Choroid plexus epithelial cell (primary cell): ENCODE measurements around the gene RPS3A.
"Not testable (repeated sequence)": the region's sequence is repeated elsewhere in the genome, so short reads cannot be mapped to it uniquely, and the experiment has no call there.

Source experiments
- DNase-seq: peaks from one replicate; pipeline ENCODE4 v3.0.0-alpha.2; 2010; ENCODE audit warnings: low read depth
- H3K4me3 ChIP-seq: 2 replicates; pipeline ENCODE4 v1.5.1; 2011; ENCODE audit warnings: low read depth, mild to moderate bottlenecking, control low read depth, low read length, moderate library complexity
- CTCF ChIP-seq: conservative IDR thresholded peaks from 2 replicates; pipeline ENCODE4 v1.5.1; 2011; ENCODE audit warnings: low read depth, mild to moderate bottlenecking, control low read depth, inconsistent platforms, low read length, moderate library complexity

The RPS3A gene

GRCh38 chr4:151114338-151114737 is 14.9 kb downstream of the RPS3A start:
- TF ChIP-seq CTCF: no peak
- DNase-seq: no peak
- H3K4me3 ChIP-seq: no peak overlapping the region

GRCh38 chr4:151114986-151115385 is 15.6 kb downstream of the RPS3A start:
- no peak for TF ChIP-seq CTCF
- DNase-seq: peak; percentile 39
- H3K4me3 ChIP-seq: no peak overlapping the region

GRCh38 chr4:151117371-151117962 is 18.0 kb downstream of the RPS3A start:
- H3K4me3 ChIP-seq: no peak overlapping the region
- peak; percentile 78 for TF ChIP-seq CTCF
- peak; percentile 84 for DNase-seq

- no peak for TF ChIP-seq CTCF
- no peak for DNase-seq
- H3K4me3 ChIP-seq: no peak overlapping the region
Observed at GRCh38 chr4:151129796-151130195, 30.4 kb downstream of the RPS3A start.

GRCh38 chr4:151133311-151133710 is 33.9 kb downstream of the RPS3A start:
- TF ChIP-seq CTCF: no peak
- H3K4me3 ChIP-seq: no peak overlapping the region
- DNase-seq: no peak

- not testable (repeated sequence) for H3K4me3 ChIP-seq, DNase-seq
Observed at GRCh38 chr4:151136048-151136447, 36.6 kb downstream of the RPS3A start.

- no peak for TF ChIP-seq CTCF
- DNase-seq: no peak
- H3K4me3 ChIP-seq: no peak overlapping the region
Observed at GRCh38 chr4:151139814-151140213, 40.4 kb downstream of the RPS3A start.
